Activated naive CD4-positive, alpha-beta T cell (primary cell): Measurements from ENCODE around the gene RTL10.

Source experiments
- DNase-seq, 4 experiments: peaks; one replicate each; lab custom pipeline; 2025; lab: John Stamatoyannopoulos, UW

RTL10 gene

GRCh38 chr22:19808873-19809478 is 45.7 kb downstream of the RTL10 start:
- DNase-seq, result no peak

- no peak for DNase-seq
These were observed 46.5 kb downstream of the RTL10 start for GRCh38 chr22:19807914-19808872.

- DNase-seq, result no peak
These were observed 47.3 kb downstream of the RTL10 start for GRCh38 chr22:19807161-19807913.

GRCh38 chr22:19806213-19807160 is 48.2 kb downstream of the RTL10 start:
- no peak for DNase-seq

GRCh38 chr22:19805821-19806212 is 48.9 kb downstream of the RTL10 start:
- no peak for DNase-seq
